HG03342 (cell line): ENCODE data around the gene DNAJA2.

Experiments used
- ATAC-seq: cut with Tn5 transposase; IDR thresholded peaks from one replicate; pipeline ENCODE4 v1.9.1; 2021; ENCODE audit warnings: mild to moderate bottlenecking, moderate library complexity; ENCODE audit not compliant: unreplicated experiment

The DNAJA2 gene

GRCh38 chr16:46906360-46907060, 67.0 kb downstream of the DNAJA2 start:
- no peak for ATAC-seq
